Right ventricle myocardium superior (tissue), 1 donor: ENCODE results near the gene KRT37. TPM values are rescaled to one million over a fixed set of nuclear protein-coding genes. Genes with fewer than 3 reads are reported as not detected.
"Not testable (repeated sequence)": the region's sequence is repeated elsewhere in the genome, so short reads cannot be mapped to it uniquely, and the experiment has no call there.

Source experiments
- ATAC-seq: fragments of 200-7000 bp; cut with Tn5 transposase; one replicate; pipeline ENCODE4 v1.9.1; 2020; ENCODE audit warnings: mild to moderate bottlenecking; ENCODE audit not compliant: poor library complexity
- DNase-seq: peaks from one replicate; pipeline ENCODE4 v3.0.0-alpha.2; 2020
- intact Hi-C: fragments of 100-400 bp; cut with DNase I; formaldehyde crosslinking; loops from one replicate; pipeline ENCODE4 v1.11.2; 2022
- total RNA-seq: library from RNA; stranded (reverse); fragmentation: NEBNext Ultra II Directional; extraction: Animal tissue kit (Norgen Biotek cat#: 25700); gene quantifications from one replicate; pipeline ENCODE4 v1.2.1, GENCODE V29; 2021
- donor health status: DM: no; HTN: yes; CAD: no; lungs with severe emphysema.

Gene KRT37
- total RNA-seq, 1 donor from 2014 or later, result not detected

GRCh38 chr17:41439375-41439774 lies 15.0 kb upstream of the KRT37 start:
- no peak for DNase-seq
- intact Hi-C loops, result no loop called here
- no peak for ATAC-seq

- DNase-seq (no peak), ATAC-seq (no peak)
- intact Hi-C loops, result no loop called here
Measured at GRCh38 chr17:41437769-41438168, 13.4 kb upstream of the KRT37 start.

- no peak for DNase-seq
- no peak for ATAC-seq
- intact Hi-C loops, result no loop called here
Measured at GRCh38 chr17:41437254-41437653, 12.9 kb upstream of the KRT37 start.

- ATAC-seq, result no peak
- DNase-seq, result no peak
- intact Hi-C loops, result no loop called here
Measured at GRCh38 chr17:41434415-41434814, 10.0 kb upstream of the KRT37 start.

GRCh38 chr17:41434005-41434404 lies 9.6 kb upstream of the KRT37 start:
- DNase-seq (no peak), ATAC-seq (no peak)
- intact Hi-C loops, result no loop called here

GRCh38 chr17:41433586-41433985 lies 9.2 kb upstream of the KRT37 start:
- intact Hi-C loops, result no loop called here
- ATAC-seq (no peak), DNase-seq (no peak)

- intact Hi-C loops, DNase-seq, ATAC-seq: not testable (repeated sequence)
Measured at GRCh38 chr17:41430376-41430775, 6.0 kb upstream of the KRT37 start.

- DNase-seq (no peak), ATAC-seq (no peak)
- intact Hi-C loops, result no loop called here
Measured at GRCh38 chr17:41429667-41430066, 5.3 kb upstream of the KRT37 start.

- no peak for DNase-seq
- intact Hi-C loops, result no loop called here
- ATAC-seq, result no peak
Measured at GRCh38 chr17:41428591-41429291, 4.4 kb upstream of the KRT37 start.

- intact Hi-C loops, ATAC-seq, DNase-seq: not testable (repeated sequence)
Measured at GRCh38 chr17:41422586-41422985, 1.8 kb downstream of the KRT37 start.

GRCh38 chr17:41421617-41422016 lies 2.8 kb downstream of the KRT37 start:
- DNase-seq (no peak), ATAC-seq (no peak)
- intact Hi-C loops, result no loop called here

GRCh38 chr17:41421116-41421515 lies 3.3 kb downstream of the KRT37 start:
- ATAC-seq, result no peak
- intact Hi-C loops, result no loop called here

GRCh38 chr17:41420134-41420533 lies 4.3 kb downstream of the KRT37 start:
- intact Hi-C loops, result no loop called here
- ATAC-seq (no peak), DNase-seq (no peak)

More at GRCh38 chr17:41421116-41421515, 3.3 kb downstream of the KRT37 start:
- no peak for DNase-seq

- ATAC-seq, result no peak
- no peak for DNase-seq
- intact Hi-C loops, result no loop called here
Measured at GRCh38 chr17:41419716-41420115, 4.7 kb downstream of the KRT37 start.

- no peak for ATAC-seq
- intact Hi-C loops, result no loop called here
- DNase-seq, result no peak
Measured at GRCh38 chr17:41418116-41418860, 6.1 kb downstream of the KRT37 start.

- intact Hi-C loops, result no loop called here
- ATAC-seq (no peak), DNase-seq (no peak)
Measured at GRCh38 chr17:41417576-41418015, 6.8 kb downstream of the KRT37 start.

GRCh38 chr17:41417127-41417526 lies 7.3 kb downstream of the KRT37 start:
- DNase-seq (no peak), ATAC-seq (no peak)
- intact Hi-C loops, result no loop called here

GRCh38 chr17:41416479-41416878 lies 7.9 kb downstream of the KRT37 start:
- ATAC-seq, result no peak
- intact Hi-C loops, result no loop called here
- no peak for DNase-seq

- ATAC-seq, result no peak
- intact Hi-C loops, result no loop called here
- no peak for DNase-seq
Measured at GRCh38 chr17:41415833-41416335, 8.5 kb downstream of the KRT37 start.

- ATAC-seq, result no peak
- no peak for DNase-seq
- intact Hi-C loops, result no loop called here
Measured at GRCh38 chr17:41415411-41415810, 9.0 kb downstream of the KRT37 start.
